HCT116 (cell line): Measurements from ENCODE around the gene HOXC4. TPM values are rescaled to one million over a fixed set of nuclear protein-coding genes. Genes with fewer than 3 reads are reported as not detected.

Experiments used
- ATAC-seq: fragments of 200-7000 bp; cut with Tn5 transposase; 2 replicates; pipeline ENCODE4 v1.9.1; 2020; ENCODE audit warnings: mild to moderate bottlenecking, moderate library complexity
- BruUV-seq: library from RNA; stranded (reverse); fragments of 400-500 nt; replicated peaks from 2 replicates; lab custom pipeline; 2021; lab: Mats Ljungman, UMichigan
- CTCF ChIA-PET: fragments of 300-600 bp; sonication (Branson Sonifier 250); formaldehyde crosslinking; loops from one replicate; lab custom pipeline; 2021; ENCODE audit warnings: antibody characterized with exemption; lab: Charles Lee
- POLR2A ChIA-PET: fragments of 300-600, 350-600 bp; sonication (Branson Sonifier 250); formaldehyde crosslinking; loops from one replicate; lab custom pipeline; 2021; ENCODE audit warnings: antibody characterized with exemption; lab: Charles Lee
- RAD21 ChIA-PET, 2 experiments: fragments of 300-600 bp; sonication (Branson Sonifier 250); formaldehyde crosslinking; loops; one replicate each; lab custom pipeline; 2023; ENCODE audit warnings: low total read pairs in 2 of 2; ENCODE audit not compliant: uncharacterized antibody in 2 of 2, unreplicated experiment in 2 of 2, low non-redundant PET in 1 of 2; lab: Charles Lee
- DNase-seq: peaks from one replicate; pipeline ENCODE4 v3.0.0-alpha.2; 2010; ENCODE audit warnings: low read depth, low spot score
- H2AFZ ChIP-seq: fragments of 200-600 bp; shearing (Covaris generic), sonication (generic); 2 replicates; pipeline ENCODE4 v1.6.1; 2017; ENCODE audit warnings: low read depth, mixed run types, mixed read lengths, antibody characterized with exemption, low read length; ENCODE audit not compliant: poor library complexity, severe bottlenecking
- H3K27ac ChIP-seq: 2 replicates; pipeline ENCODE4 v1.5.1; 2012; ENCODE audit warnings: low read depth, low read length
- H3K27me3 ChIP-seq: fragments of 200-600 bp; sonication (generic); 2 replicates; pipeline ENCODE4 v1.6.1; 2016; ENCODE audit warnings: mixed run types, low read length, mixed read lengths; ENCODE audit not compliant: insufficient read depth
- H3K36me3 ChIP-seq, 2 experiments: fragments of 200-500 bp in 1 of 2; fragments of 200-600 bp in 1 of 2; sonication (Bioruptor generic) in 1 of 2; sonication (generic) in 1 of 2; 2 replicates each; pipeline versions ENCODE4 v1.5.1 to v1.6.1; 2014 to 2016; ENCODE audit warnings: low read length in 2 of 2, inconsistent platforms in 1 of 2, mixed read lengths in 1 of 2, mixed run types in 1 of 2; ENCODE audit not compliant: insufficient read depth in 2 of 2, control insufficient read depth in 1 of 2
- H3K4me1 ChIP-seq, 2 experiments: fragments of 200-600 bp in 1 of 2; sonication (generic) in 1 of 2; 2 replicates each; pipeline versions ENCODE4 v1.5.1 to v1.6.1; 2012 to 2017; ENCODE audit warnings: low read length in 2 of 2, inconsistent platforms in 1 of 2, mild to moderate bottlenecking in 1 of 2, mixed read lengths in 1 of 2, mixed run types in 1 of 2, moderate library complexity in 1 of 2; ENCODE audit not compliant: insufficient read depth in 2 of 2, control insufficient read depth in 1 of 2
- H3K4me2 ChIP-seq: fragments of 200-600 bp; sonication (generic); 2 replicates; pipeline ENCODE4 v1.6.1; 2017; ENCODE audit warnings: mixed run types, low read length, mixed read lengths
- H3K4me3 ChIP-seq, 2 experiments: fragments of 200-600 bp in 1 of 2; sonication (generic) in 1 of 2; replicated peaks in 1 of 2; 2 replicates each; pipeline ENCODE4 v1.5.1; 2011 to 2016; ENCODE audit warnings: low read length in 2 of 2, control low read depth in 1 of 2, low read depth in 1 of 2, mild to moderate bottlenecking in 1 of 2, mixed read lengths in 1 of 2, mixed run types in 1 of 2
- H3K79me2 ChIP-seq: fragments of 200-600 bp; sonication (generic); 2 replicates; pipeline ENCODE4 v1.6.1; 2017; ENCODE audit warnings: mild to moderate bottlenecking, mixed run types, low read length, moderate library complexity, mixed read lengths; ENCODE audit not compliant: insufficient read depth
- H3K9ac ChIP-seq: fragments of 200-600 bp; sonication (generic); 2 replicates; pipeline ENCODE4 v1.6.1; 2016; ENCODE audit warnings: low read length, mixed read lengths
- H3K9me2 ChIP-seq: fragments of 200-600 bp; sonication (generic), shearing (Covaris generic); 2 replicates; pipeline ENCODE4 v1.6.1; 2017; ENCODE audit warnings: mixed run types, mild to moderate bottlenecking, moderate library complexity; ENCODE audit not compliant: insufficient read depth
- H3K9me3 ChIP-seq, 2 experiments: fragments of 200-500 bp in 1 of 2; fragments of 200-600 bp in 1 of 2; sonication (Bioruptor generic) in 1 of 2; sonication (generic) in 1 of 2; 2 replicates each; pipeline ENCODE4 v1.6.1; 2014 to 2017; ENCODE audit warnings: low read length in 2 of 2, mixed read lengths in 2 of 2, inconsistent platforms in 1 of 2, low read depth in 1 of 2, mild to moderate bottlenecking in 1 of 2, mixed run types in 1 of 2, moderate library complexity in 1 of 2; ENCODE audit not compliant: control insufficient read depth in 1 of 2, insufficient read depth in 1 of 2
- H4K20me1 ChIP-seq: fragments of 200-600 bp; sonication (generic), shearing (Covaris generic); 2 replicates; pipeline ENCODE4 v1.6.1; 2017; ENCODE audit warnings: mixed run types, mild to moderate bottlenecking, moderate library complexity; ENCODE audit not compliant: insufficient read depth
- CEBPB ChIP-seq: IDR thresholded peaks from 2 replicates; pipeline ENCODE4 v1.6.1; 2012; ENCODE audit warnings: low read depth
- EZH2phosphoT487 ChIP-seq: fragments of 200-600 bp; IDR thresholded peaks from 2 replicates; pipeline ENCODE4 v1.6.1; 2018; ENCODE audit warnings: antibody characterized with exemption, borderline replicate concordance
- FOSL1 ChIP-seq: IDR thresholded peaks from 2 replicates; pipeline ENCODE4 v1.6.1; 2012; ENCODE audit warnings: low read depth
- POLR2A ChIP-seq: IDR thresholded peaks from 2 replicates; pipeline ENCODE4 v1.7.0; 2011; ENCODE audit warnings: borderline replicate concordance; ENCODE audit not compliant: insufficient read depth, insufficient read length; ENCODE audit errors: extremely low read depth
- POLR2AphosphoS5 ChIP-seq: IDR thresholded peaks from 2 replicates; pipeline ENCODE4 v1.6.1; 2011; ENCODE audit warnings: mild to moderate bottlenecking, low read depth, low read length, moderate library complexity
- SIN3A ChIP-seq: IDR thresholded peaks from 2 replicates; pipeline ENCODE4 v1.6.1; 2012; ENCODE audit warnings: low read depth
- SP1 ChIP-seq: IDR thresholded peaks from 2 replicates; pipeline ENCODE4 v1.6.1; 2012; ENCODE audit warnings: low read depth
- SRF ChIP-seq: IDR thresholded peaks from 2 replicates; pipeline ENCODE4 v1.6.1; 2012; ENCODE audit warnings: low read depth
- TCF7L2 ChIP-seq: IDR thresholded peaks from 2 replicates; pipeline ENCODE4 v1.7.0; 2011; ENCODE audit warnings: borderline replicate concordance, inconsistent platforms; ENCODE audit not compliant: insufficient read depth, insufficient read length; ENCODE audit errors: extremely low read depth
- YY1 ChIP-seq: IDR thresholded peaks from 2 replicates; pipeline ENCODE4 v1.6.1; 2011; ENCODE audit warnings: low read length, low read depth, moderate library complexity, mild to moderate bottlenecking; ENCODE audit not compliant: insufficient replicate concordance; ENCODE audit errors: extremely low read depth
- ZNF274 ChIP-seq: fragments of 200-500 bp; sonication (Bioruptor generic); IDR thresholded peaks from 2 replicates; pipeline ENCODE4 v1.6.1; 2014; ENCODE audit warnings: mild to moderate bottlenecking, low read depth, low read length, inconsistent platforms
- intact Hi-C: fragments of 100-400 bp; cut with micrococcal nuclease; formaldehyde crosslinking; loops from 2 replicates; pipeline ENCODE4 v1.10.0; 2022
- total RNA-seq: library from RNA; stranded (reverse); gene quantifications from one replicate; pipeline ENCODE4 v1.2.1, GENCODE V29; 2021; ENCODE audit not compliant: unreplicated experiment
- TF ChIP-seq, protein P1 (sequence below): IDR thresholded peaks from 2 replicates; pipeline ENCODE4 v1.6.1; 2012
- TF ChIP-seq, protein P2 (sequence below), 3 experiments: fragments of 200-600 bp in 1 of 3; sonication (generic) in 1 of 3; IDR thresholded peaks in 2 of 3; conservative IDR thresholded peaks in 1 of 3; 2 replicates each; pipeline ENCODE4 v1.5.1; 2012 to 2017; ENCODE audit warnings: low read depth in 2 of 3, low read length in 2 of 3, antibody characterized with exemption in 1 of 3, borderline replicate concordance in 1 of 3, control low read depth in 1 of 3, mild to moderate bottlenecking in 1 of 3, mixed read lengths in 1 of 3, mixed run types in 1 of 3, moderate library complexity in 1 of 3; ENCODE audit not compliant: insufficient read depth in 1 of 3
- TF ChIP-seq, protein P3 (sequence below): IDR thresholded peaks from 2 replicates; pipeline ENCODE4 v1.6.1; 2012; ENCODE audit warnings: low read depth

HOXC4 gene
- total RNA-seq, 1 experiment from 2014 or later, result 1.5 TPM

DNA sequence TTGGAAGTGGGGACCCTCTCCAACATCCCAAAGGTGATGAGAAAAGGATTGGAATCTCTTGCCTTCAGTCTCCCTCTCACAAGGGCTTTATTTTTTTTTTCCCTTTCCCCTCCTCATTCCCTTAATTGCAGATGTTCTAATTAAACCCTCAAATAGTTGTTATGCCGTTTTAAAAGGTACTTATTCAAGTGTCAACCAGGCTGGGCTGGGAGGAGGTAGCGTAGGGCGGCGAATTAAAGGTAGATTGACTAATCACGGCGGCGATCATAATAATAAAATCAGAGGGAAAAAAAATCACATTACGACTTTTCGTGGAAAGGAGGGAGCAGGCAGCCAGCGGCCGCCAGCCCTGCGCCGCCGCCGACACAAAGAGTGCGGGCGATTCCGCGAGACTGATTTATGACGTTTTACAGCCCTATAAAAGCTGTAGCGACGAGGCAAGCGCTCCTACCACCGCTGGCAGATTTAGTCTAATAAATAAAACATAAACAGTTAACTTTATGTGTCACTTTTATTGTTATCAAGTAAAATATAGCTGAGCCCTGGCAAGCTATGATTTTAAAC lies 1.7 kb upstream of the HOXC4 start:
- Histone ChIP-seq H2AFZ (no peak overlapping the region), H3K4me2 (no peak overlapping the region)

More for the DNA sequence above, 1.7 kb upstream of the HOXC4 start:
- no TSS peak for BruUV-seq
- H3K27me3 ChIP-seq, result no peaks in the 10 kb centered on the region
- CTCF ChIA-PET, result interaction anchor here (1.3 kb wide), 1 partner anchor 19 kb away, joined by 5 read pairs; the partner anchor contains the start of gene HOXC5
- H3K9me3 ChIP-seq, result no peaks in the 10 kb centered on the region
- POLR2A ChIA-PET, result interaction anchor here (0.6 kb wide), 1 partner anchor 34 kb away, joined by 3 read pairs; no protein-coding TSS in a partner anchor
- H3K9me2 ChIP-seq, result no peaks in the 10 kb centered on the region
- H3K4me3 ChIP-seq, result no peak overlapping the region
- no peak for ATAC-seq
- H3K27ac ChIP-seq, result no peak overlapping the region
- H3K79me2 ChIP-seq, result no peaks in the 10 kb centered on the region
- no peak overlapping the region for H3K9ac ChIP-seq
- intact Hi-C loops, result no loop called here
- no peaks in the 10 kb centered on the region for H3K4me1 ChIP-seq
- H4K20me1 ChIP-seq, result no peaks in the 10 kb centered on the region
- DNase-seq, result no peak
- H3K36me3 ChIP-seq, result no peaks in the 10 kb centered on the region
- RAD21 ChIA-PET, result no interaction called here
- TF ChIP-seq POLR2A (no peak), TCF7L2 (no peak), CEBPB (no peak), YY1 (no peak), SP1 (no peak), POLR2AphosphoS5 (no peak), EZH2phosphoT487 (no peak), FOSL1 (no peak), SIN3A (no peak), SRF (no peak), ZNF274 (no peak)
- TF ChIP-seq, protein P1, sequence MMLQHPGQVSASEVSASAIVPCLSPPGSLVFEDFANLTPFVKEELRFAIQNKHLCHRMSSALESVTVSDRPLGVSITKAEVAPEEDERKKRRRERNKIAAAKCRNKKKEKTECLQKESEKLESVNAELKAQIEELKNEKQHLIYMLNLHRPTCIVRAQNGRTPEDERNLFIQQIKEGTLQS, result no peak
- TF ChIP-seq, protein P2, sequence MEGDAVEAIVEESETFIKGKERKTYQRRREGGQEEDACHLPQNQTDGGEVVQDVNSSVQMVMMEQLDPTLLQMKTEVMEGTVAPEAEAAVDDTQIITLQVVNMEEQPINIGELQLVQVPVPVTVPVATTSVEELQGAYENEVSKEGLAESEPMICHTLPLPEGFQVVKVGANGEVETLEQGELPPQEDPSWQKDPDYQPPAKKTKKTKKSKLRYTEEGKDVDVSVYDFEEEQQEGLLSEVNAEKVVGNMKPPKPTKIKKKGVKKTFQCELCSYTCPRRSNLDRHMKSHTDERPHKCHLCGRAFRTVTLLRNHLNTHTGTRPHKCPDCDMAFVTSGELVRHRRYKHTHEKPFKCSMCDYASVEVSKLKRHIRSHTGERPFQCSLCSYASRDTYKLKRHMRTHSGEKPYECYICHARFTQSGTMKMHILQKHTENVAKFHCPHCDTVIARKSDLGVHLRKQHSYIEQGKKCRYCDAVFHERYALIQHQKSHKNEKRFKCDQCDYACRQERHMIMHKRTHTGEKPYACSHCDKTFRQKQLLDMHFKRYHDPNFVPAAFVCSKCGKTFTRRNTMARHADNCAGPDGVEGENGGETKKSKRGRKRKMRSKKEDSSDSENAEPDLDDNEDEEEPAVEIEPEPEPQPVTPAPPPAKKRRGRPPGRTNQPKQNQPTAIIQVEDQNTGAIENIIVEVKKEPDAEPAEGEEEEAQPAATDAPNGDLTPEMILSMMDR (IDR thresholded peaks at IDR 0.05 in 2 of 3, conservative IDR thresholded peaks at IDR 0.05 in 1 of 3; ENCODE audit: borderline replicate concordance in 1 of 3, insufficient read depth in 1 of 3, low read depth in 2 of 3, low read length in 2 of 3), result no peak
- TF ChIP-seq, protein P3, sequence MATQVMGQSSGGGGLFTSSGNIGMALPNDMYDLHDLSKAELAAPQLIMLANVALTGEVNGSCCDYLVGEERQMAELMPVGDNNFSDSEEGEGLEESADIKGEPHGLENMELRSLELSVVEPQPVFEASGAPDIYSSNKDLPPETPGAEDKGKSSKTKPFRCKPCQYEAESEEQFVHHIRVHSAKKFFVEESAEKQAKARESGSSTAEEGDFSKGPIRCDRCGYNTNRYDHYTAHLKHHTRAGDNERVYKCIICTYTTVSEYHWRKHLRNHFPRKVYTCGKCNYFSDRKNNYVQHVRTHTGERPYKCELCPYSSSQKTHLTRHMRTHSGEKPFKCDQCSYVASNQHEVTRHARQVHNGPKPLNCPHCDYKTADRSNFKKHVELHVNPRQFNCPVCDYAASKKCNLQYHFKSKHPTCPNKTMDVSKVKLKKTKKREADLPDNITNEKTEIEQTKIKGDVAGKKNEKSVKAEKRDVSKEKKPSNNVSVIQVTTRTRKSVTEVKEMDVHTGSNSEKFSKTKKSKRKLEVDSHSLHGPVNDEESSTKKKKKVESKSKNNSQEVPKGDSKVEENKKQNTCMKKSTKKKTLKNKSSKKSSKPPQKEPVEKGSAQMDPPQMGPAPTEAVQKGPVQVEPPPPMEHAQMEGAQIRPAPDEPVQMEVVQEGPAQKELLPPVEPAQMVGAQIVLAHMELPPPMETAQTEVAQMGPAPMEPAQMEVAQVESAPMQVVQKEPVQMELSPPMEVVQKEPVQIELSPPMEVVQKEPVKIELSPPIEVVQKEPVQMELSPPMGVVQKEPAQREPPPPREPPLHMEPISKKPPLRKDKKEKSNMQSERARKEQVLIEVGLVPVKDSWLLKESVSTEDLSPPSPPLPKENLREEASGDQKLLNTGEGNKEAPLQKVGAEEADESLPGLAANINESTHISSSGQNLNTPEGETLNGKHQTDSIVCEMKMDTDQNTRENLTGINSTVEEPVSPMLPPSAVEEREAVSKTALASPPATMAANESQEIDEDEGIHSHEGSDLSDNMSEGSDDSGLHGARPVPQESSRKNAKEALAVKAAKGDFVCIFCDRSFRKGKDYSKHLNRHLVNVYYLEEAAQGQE, result no peak
